Loucy (cell line): ENCODE measurements around the gene ARHGEF33.
"Not testable (repeated sequence)": the region's sequence is repeated elsewhere in the genome, so short reads cannot be mapped to it uniquely, and the experiment has no call there.

Source experiments
- H2AFZ ChIP-seq: fragments of 200-600 bp; sonication (generic); 2 replicates; pipeline ENCODE4 v1.6.0; 2016; ENCODE audit warnings: antibody characterized with exemption, mild to moderate bottlenecking, low read length, moderate library complexity
- H3F3A ChIP-seq: fragments of 200-600 bp; 2 replicates; pipeline ENCODE4 v1.6.0; 2016; ENCODE audit warnings: antibody characterized with exemption, low read depth, mild to moderate bottlenecking
- H3K27me3 ChIP-seq: fragments of 200-600 bp; sonication (generic); 2 replicates; pipeline ENCODE4 v1.6.1; 2014; ENCODE audit warnings: low read length, mild to moderate bottlenecking; ENCODE audit not compliant: insufficient read depth, poor library complexity, severe bottlenecking
- H3K36me3 ChIP-seq: fragments of 200-600 bp; sonication (generic); 2 replicates; pipeline ENCODE4 v1.6.1; 2016; ENCODE audit warnings: low read length; ENCODE audit not compliant: insufficient read depth
- H3K4me1 ChIP-seq: fragments of 200-600 bp; sonication (generic); 2 replicates; pipeline ENCODE4 v1.5.1; 2014; ENCODE audit warnings: low read length, mild to moderate bottlenecking; ENCODE audit not compliant: insufficient read depth, poor library complexity, severe bottlenecking
- H3K4me2 ChIP-seq: fragments of 200-600 bp; sonication (generic); 2 replicates; pipeline ENCODE4 v1.6.0; 2014; ENCODE audit warnings: antibody characterized with exemption, low read length, low read depth, mild to moderate bottlenecking; ENCODE audit not compliant: poor library complexity, severe bottlenecking
- H3K4me3 ChIP-seq: fragments of 200-600 bp; sonication (generic); 2 replicates; pipeline ENCODE4 v1.5.1; 2014; ENCODE audit warnings: low read length, mild to moderate bottlenecking, mixed read lengths; ENCODE audit not compliant: poor library complexity, severe bottlenecking
- H3K79me2 ChIP-seq: fragments of 200-600 bp; sonication (generic); 2 replicates; pipeline ENCODE4 v1.6.1; 2014; ENCODE audit warnings: low read length; ENCODE audit not compliant: insufficient read depth
- H3K9ac ChIP-seq: fragments of 200-600 bp; sonication (generic); 2 replicates; pipeline ENCODE4 v1.6.0; 2014; ENCODE audit warnings: mild to moderate bottlenecking, low read depth, low read length, moderate library complexity; ENCODE audit not compliant: poor library complexity, severe bottlenecking
- H3K9me2 ChIP-seq: fragments of 200-600 bp; sonication (generic); replicated peaks from 2 replicates; pipeline ENCODE4 v1.6.1; 2016; ENCODE audit warnings: low read depth, low read length, mixed read lengths
- H3K9me3 ChIP-seq: fragments of 200-600 bp; sonication (generic); 2 replicates; pipeline ENCODE4 v1.6.1; 2014; ENCODE audit warnings: mild to moderate bottlenecking, antibody characterized with exemption, low read length, low read depth; ENCODE audit not compliant: insufficient read depth
- H4K20me1 ChIP-seq: fragments of 200-600 bp; sonication (generic); 2 replicates; pipeline ENCODE4 v1.6.0; 2014; ENCODE audit warnings: antibody characterized with exemption, low read length, mild to moderate bottlenecking; ENCODE audit not compliant: insufficient read depth, poor library complexity, severe bottlenecking
- CTCF ChIP-seq: fragments of 200-600 bp; sonication (generic); conservative IDR thresholded peaks from 2 replicates; pipeline ENCODE4 v1.5.1; 2014; ENCODE audit warnings: mild to moderate bottlenecking, antibody characterized with exemption, low read length
- EZH2phosphoT487 ChIP-seq: fragments of 200-600 bp; IDR thresholded peaks from 2 replicates; pipeline ENCODE4 v1.6.1; 2018; ENCODE audit warnings: antibody characterized with exemption, mild to moderate bottlenecking, moderate library complexity, borderline replicate concordance

The ARHGEF33 gene

GRCh38 chr2:38935568-38936172, 46.0 kb downstream of the ARHGEF33 start:
- H3K9ac ChIP-seq = no peak overlapping the region
- H2AFZ ChIP-seq = no peak overlapping the region
- no peaks in the 10 kb centered on the region for H3K9me3 ChIP-seq
- H4K20me1 ChIP-seq = no peaks in the 10 kb centered on the region
- no peak for TF ChIP-seq CTCF
- no peak for TF ChIP-seq EZH2phosphoT487
- H3K36me3 ChIP-seq = no peaks in the 10 kb centered on the region
- no peaks in the 10 kb centered on the region for H3K27me3 ChIP-seq
- no peak overlapping the region for H3K4me2 ChIP-seq
- no peaks in the 10 kb centered on the region for H3K9me2 ChIP-seq
- no peak overlapping the region for H3K4me3 ChIP-seq
- H3K4me1 ChIP-seq = no peaks in the 10 kb centered on the region
- H3K79me2 ChIP-seq = no peaks in the 10 kb centered on the region
- H3F3A ChIP-seq = no peaks in the 10 kb centered on the region

- not testable (repeated sequence) for H3F3A ChIP-seq, H3K4me3 ChIP-seq, H4K20me1 ChIP-seq, H3K9me2 ChIP-seq, H3K79me2 ChIP-seq, H3K9ac ChIP-seq, H3K36me3 ChIP-seq, H2AFZ ChIP-seq, H3K27me3 ChIP-seq, H3K9me3 ChIP-seq, H3K4me2 ChIP-seq, H3K4me1 ChIP-seq
These were observed 46.8 kb downstream of the ARHGEF33 start for GRCh38 chr2:38936516-38936915.

- Histone ChIP-seq H3K9me3 (no peaks in the 10 kb centered on the region), H3F3A (no peaks in the 10 kb centered on the region), H3K4me2 (no peak overlapping the region), H3K79me2 (no peaks in the 10 kb centered on the region), H3K36me3 (no peaks in the 10 kb centered on the region), H4K20me1 (no peaks in the 10 kb centered on the region), H3K9ac (no peak overlapping the region), H3K9me2 (no peaks in the 10 kb centered on the region), H3K4me3 (no peak overlapping the region), H2AFZ (peak overlapping the region; percentile 62; the same call in 1 of the 2 replicates), H3K27me3 (no peaks in the 10 kb centered on the region), H3K4me1 (no peaks in the 10 kb centered on the region)
- no peak for TF ChIP-seq EZH2phosphoT487
- no peak for TF ChIP-seq CTCF
These were observed 47.9 kb downstream of the ARHGEF33 start for GRCh38 chr2:38937548-38937947.

- Histone ChIP-seq H2AFZ (no peak overlapping the region), H3K79me2 (no peaks in the 10 kb centered on the region), H3F3A (no peaks in the 10 kb centered on the region), H3K9ac (no peak overlapping the region), H3K9me2 (no peaks in the 10 kb centered on the region), H3K9me3 (no peaks in the 10 kb centered on the region), H3K27me3 (no peaks in the 10 kb centered on the region), H3K4me2 (no peak overlapping the region), H3K36me3 (no peaks in the 10 kb centered on the region), H3K4me1 (no peaks in the 10 kb centered on the region), H3K4me3 (no peak overlapping the region), H4K20me1 (no peaks in the 10 kb centered on the region)
- TF ChIP-seq EZH2phosphoT487 (no peak), CTCF (no peak)
These were observed 51.1 kb downstream of the ARHGEF33 start for GRCh38 chr2:38940746-38941145.
